Sigmoid colon (tissue), 4 donors: ENCODE results near the gene SPATA45.
"Not testable (repeated sequence)": the region's sequence is repeated elsewhere in the genome, so short reads cannot be mapped to it uniquely, and the experiment has no call there.

Experiments
- POLR2A ChIP-seq, 2 donors: fragments of 450-650 bp; IDR thresholded peaks; one replicate each; pipeline ENCODE4 v1.6.1; 2016; ENCODE audit warnings: antibody characterized with exemption in 2 of 2, mild to moderate bottlenecking in 2 of 2, moderate library complexity in 2 of 2
- POLR2AphosphoS5 ChIP-seq, 4 donors: sonication (generic); formaldehyde crosslinking; IDR thresholded peaks; one replicate each; pipeline ENCODE4 v1.6.1; 2017; ENCODE audit warnings: antibody characterized with exemption in 4 of 4
- TF ChIP-seq, protein P1 (sequence below), 4 experiments: fragments of 450-650 bp in 3 of 4; fragments of 200-600 bp in 1 of 4; IDR thresholded peaks; one replicate each; pipeline ENCODE4 v1.5.1; 2016 to 2019; ENCODE audit warnings: antibody characterized with exemption in 4 of 4, mild to moderate bottlenecking in 3 of 4, moderate library complexity in 2 of 4

DNA sequence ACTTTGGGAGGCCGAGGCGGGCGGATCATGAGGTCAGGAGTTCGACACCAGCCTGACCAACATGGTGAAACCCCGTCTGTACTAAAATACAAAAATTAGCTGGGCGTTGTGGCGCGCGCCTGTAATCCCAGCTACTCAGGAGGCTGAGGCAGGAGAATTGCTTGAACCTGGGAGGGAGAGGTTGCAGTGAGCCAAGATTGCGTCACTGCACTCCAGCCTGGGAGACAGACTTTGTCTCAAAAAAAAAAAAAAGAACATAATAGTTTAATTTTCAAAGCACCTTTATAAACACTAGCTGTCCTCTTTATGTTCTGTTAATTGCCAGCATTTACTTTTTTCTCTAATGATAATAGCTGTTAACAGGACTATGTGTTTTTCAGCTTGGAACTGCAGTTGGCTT is 15.9 kb upstream of the SPATA45 start:
- not testable (repeated sequence) for TF ChIP-seq POLR2AphosphoS5, POLR2A (IDR thresholded peaks at IDR 0.05)
- TF ChIP-seq, protein P1, sequence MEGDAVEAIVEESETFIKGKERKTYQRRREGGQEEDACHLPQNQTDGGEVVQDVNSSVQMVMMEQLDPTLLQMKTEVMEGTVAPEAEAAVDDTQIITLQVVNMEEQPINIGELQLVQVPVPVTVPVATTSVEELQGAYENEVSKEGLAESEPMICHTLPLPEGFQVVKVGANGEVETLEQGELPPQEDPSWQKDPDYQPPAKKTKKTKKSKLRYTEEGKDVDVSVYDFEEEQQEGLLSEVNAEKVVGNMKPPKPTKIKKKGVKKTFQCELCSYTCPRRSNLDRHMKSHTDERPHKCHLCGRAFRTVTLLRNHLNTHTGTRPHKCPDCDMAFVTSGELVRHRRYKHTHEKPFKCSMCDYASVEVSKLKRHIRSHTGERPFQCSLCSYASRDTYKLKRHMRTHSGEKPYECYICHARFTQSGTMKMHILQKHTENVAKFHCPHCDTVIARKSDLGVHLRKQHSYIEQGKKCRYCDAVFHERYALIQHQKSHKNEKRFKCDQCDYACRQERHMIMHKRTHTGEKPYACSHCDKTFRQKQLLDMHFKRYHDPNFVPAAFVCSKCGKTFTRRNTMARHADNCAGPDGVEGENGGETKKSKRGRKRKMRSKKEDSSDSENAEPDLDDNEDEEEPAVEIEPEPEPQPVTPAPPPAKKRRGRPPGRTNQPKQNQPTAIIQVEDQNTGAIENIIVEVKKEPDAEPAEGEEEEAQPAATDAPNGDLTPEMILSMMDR (IDR thresholded peaks at IDR 0.05), result not testable (repeated sequence)
